Measurements from ENCODE around the gene DRG2.

DNA sequence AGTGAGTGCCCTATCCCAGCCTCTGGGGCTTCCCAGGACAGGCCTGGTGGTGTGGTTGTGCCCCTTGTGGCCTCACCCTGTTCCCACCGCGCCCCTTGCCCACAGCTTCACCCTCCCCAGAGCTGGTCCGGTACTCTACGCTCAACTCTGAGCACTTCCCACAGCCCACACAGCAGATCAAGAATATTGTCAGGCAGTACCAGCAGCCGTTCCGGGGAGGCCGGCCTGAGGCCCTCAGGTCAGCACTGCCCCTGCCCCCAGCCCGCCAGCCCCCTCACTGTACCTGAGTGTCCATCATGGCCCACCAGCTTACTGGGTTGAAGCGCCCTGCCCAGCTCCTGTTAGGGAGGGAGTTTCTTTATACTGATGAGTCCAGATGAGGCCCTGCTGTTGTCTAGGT, 63.5 kb downstream of the DRG2 start:
- TF ChIP-seq ZNF274 (IDR thresholded peaks at IDR 0.05; ENCODE audit: low read length): no peak
- no peak for TF ChIP-seq ZNF274 (tag by site-specific recombination; IDR thresholded peaks at IDR 0.05; ENCODE audit: borderline replicate concordance)
- TF ChIP-seq CTCF (tag by site-specific recombination; IDR thresholded peaks at IDR 0.05): no peak

Measured in HEK293 (cell line).